Fibroblast of villous mesenchyme (primary cell): ENCODE results near the gene ANKRD30BL. TPM values are rescaled to one million over a fixed set of nuclear protein-coding genes. Genes with fewer than 3 reads are reported as not detected.
A peak's percentile ranks its signal among the peaks of the same experiment; 100 is the strongest.
"Not testable (repeated sequence)": the region's sequence is repeated elsewhere in the genome, so short reads cannot be mapped to it uniquely, and the experiment has no call there.

Experiments used
- DNase-seq: peaks from one replicate; pipeline ENCODE4 v3.0.0-alpha.2; 2010; ENCODE audit warnings: low read depth
- H3K4me3 ChIP-seq: 2 replicates; pipeline ENCODE4 v1.5.1; 2011; ENCODE audit warnings: low read depth, mild to moderate bottlenecking, low read length
- CTCF ChIP-seq: IDR thresholded peaks from 2 replicates; pipeline ENCODE4 v1.5.1; 2012; ENCODE audit warnings: low read depth, mild to moderate bottlenecking, low read length; ENCODE audit not compliant: insufficient read depth
- small RNA-seq: library from RNA; depleted of rRNA; stranded (forward); fragments of <200 nt; gene quantifications from one replicate; pipeline ENCODE3, GENCODE V24; 2012
- total RNA-seq: library from RNA; depleted of rRNA; stranded (reverse); fragments of >200 nt; gene quantifications from 2 replicates; pipeline ENCODE4 v1.2.3, GENCODE V29; 2012

The ANKRD30BL gene
- not detected in 2 replicates for total RNA-seq

- not testable (repeated sequence) for H3K4me3 ChIP-seq, DNase-seq
These were observed at the start of gene ANKRD30BL for GRCh38 chr2:132161161-132162124. Gene ANKRD30BL, minus strand, starts transcription at chr2:132161952. Its CDS starts 247 bp downstream, at chr2:132161705.

- H3K4me3 ChIP-seq, DNase-seq: not testable (repeated sequence)
These were observed 41.1 kb upstream of the ANKRD30BL start for GRCh38 chr2:132202866-132203265.

- H3K4me3 ChIP-seq, DNase-seq: not testable (repeated sequence)
These were observed 31.1 kb upstream of the ANKRD30BL start for GRCh38 chr2:132192854-132193253.

GRCh38 chr2:132167100-132167499 lies 5.3 kb upstream of the ANKRD30BL start:
- not testable (repeated sequence) for DNase-seq, H3K4me3 ChIP-seq

GRCh38 chr2:132162125-132162660 lies 441 bp upstream of the ANKRD30BL start:
- not testable (repeated sequence) for DNase-seq, H3K4me3 ChIP-seq

- peak; percentile 51 for TF ChIP-seq CTCF
- peak; percentile 44 for DNase-seq
These were observed 15.0 kb downstream of the ANKRD30BL start for GRCh38 chr2:132146774-132147173.

More at GRCh38 chr2:132146774-132147173, 15.0 kb downstream of the ANKRD30BL start:
- not testable (repeated sequence) for H3K4me3 ChIP-seq

Small RNA genes lying within 50 kb of the gene (small RNA-seq; reads per million reads assigned to genes)
- gene RNU6-1132P = not detected
